DND-41 (cell line): Measurements from ENCODE around the gene OR1Q1.
"Not testable (repeated sequence)": the region's sequence is repeated elsewhere in the genome, so short reads cannot be mapped to it uniquely, and the experiment has no call there.

ENCODE experiments used
- ATAC-seq: fragments of 200-7000 bp; cut with Tn5 transposase; 3 replicates; pipeline ENCODE4 v1.9.1; 2021; ENCODE audit warnings: low read depth; ENCODE audit not compliant: insufficient read depth
- DNase-seq: peaks from one replicate; pipeline ENCODE4 v3.0.0-alpha.2; 2020
- H2AFZ ChIP-seq: 2 replicates; pipeline ENCODE4 v1.6.0; 2012; ENCODE audit warnings: low read depth, low read length
- H3K27ac ChIP-seq: 2 replicates; pipeline ENCODE4 v1.5.1; 2012; ENCODE audit warnings: low read length, inconsistent platforms
- H3K27me3 ChIP-seq: fragments of 200-600 bp; sonication (generic); 2 replicates; pipeline ENCODE4 v1.6.0; 2012; ENCODE audit warnings: low read length, mild to moderate bottlenecking, inconsistent platforms; ENCODE audit not compliant: insufficient read depth, poor library complexity
- H3K36me3 ChIP-seq: 2 replicates; pipeline ENCODE4 v1.5.1; 2012; ENCODE audit warnings: low read length, inconsistent platforms; ENCODE audit not compliant: insufficient read depth
- H3K4me1 ChIP-seq: 2 replicates; pipeline ENCODE4 v1.5.1; 2012; ENCODE audit warnings: mild to moderate bottlenecking, low read length; ENCODE audit not compliant: insufficient read depth
- H3K4me2 ChIP-seq: 2 replicates; pipeline ENCODE4 v1.6.0; 2012; ENCODE audit warnings: mild to moderate bottlenecking, moderate library complexity, low read length, inconsistent platforms; ENCODE audit not compliant: insufficient read depth
- H3K4me3 ChIP-seq, 2 experiments: fragments of 200-600 bp in 1 of 2; shearing (Covaris generic) in 1 of 2; 2 replicates each; pipeline ENCODE4 v1.5.1; 2012 to 2016; ENCODE audit warnings: inconsistent platforms in 2 of 2, low read length in 2 of 2, mild to moderate bottlenecking in 2 of 2, low read depth in 1 of 2, moderate library complexity in 1 of 2
- H3K79me2 ChIP-seq: 2 replicates; pipeline ENCODE4 v1.6.0; 2012; ENCODE audit warnings: low read length, inconsistent platforms; ENCODE audit not compliant: insufficient read depth
- H3K9ac ChIP-seq: 2 replicates; pipeline ENCODE4 v1.6.0; 2012; ENCODE audit warnings: low read depth, mild to moderate bottlenecking, inconsistent platforms, low read length, moderate library complexity
- H3K9me3 ChIP-seq: 2 replicates; pipeline ENCODE4 v1.5.1; 2012; ENCODE audit warnings: low read length, moderate library complexity, mild to moderate bottlenecking, inconsistent platforms; ENCODE audit not compliant: insufficient read depth, severe bottlenecking
- H4K20me1 ChIP-seq: 2 replicates; pipeline ENCODE4 v1.6.0; 2012; ENCODE audit warnings: low read length; ENCODE audit not compliant: insufficient read depth
- CTCF ChIP-seq: IDR thresholded peaks from 2 replicates; pipeline ENCODE4 v1.5.1; 2012; ENCODE audit warnings: borderline replicate concordance, low read length, moderate library complexity, mild to moderate bottlenecking; ENCODE audit not compliant: poor library complexity, severe bottlenecking; ENCODE audit errors: extremely low read depth
- EZH2 ChIP-seq: IDR thresholded peaks from 3 replicates; pipeline ENCODE4 v1.6.1; 2012; ENCODE audit warnings: borderline replicate concordance, low read depth, mild to moderate bottlenecking, moderate library complexity, low read length, inconsistent platforms; ENCODE audit not compliant: severe bottlenecking

Gene OR1Q1

GRCh38 chr9:122580360-122580759 lies 34.2 kb upstream of the OR1Q1 start:
- ATAC-seq = no peak
- Histone ChIP-seq H3K9ac (no peak overlapping the region), H3K27ac (no peak overlapping the region), H3K4me3 (no peak overlapping the region), H3K4me2 (no peak overlapping the region), H3K79me2 (no peaks in the 10 kb centered on the region), H4K20me1 (no peaks in the 10 kb centered on the region), H3K4me1 (no peaks in the 10 kb centered on the region), H2AFZ (no peak overlapping the region), H3K9me3 (no peaks in the 10 kb centered on the region), H3K27me3 (no peaks in the 10 kb centered on the region), H3K36me3 (no peaks in the 10 kb centered on the region)
- DNase-seq = no peak
- TF ChIP-seq CTCF = no peak
- no peak for TF ChIP-seq EZH2

- not testable (repeated sequence) for ATAC-seq, H3K9ac ChIP-seq, H3K4me2 ChIP-seq, H2AFZ ChIP-seq, H3K36me3 ChIP-seq, H3K79me2 ChIP-seq, H3K27me3 ChIP-seq, H3K4me3 ChIP-seq, H3K4me1 ChIP-seq, H3K27ac ChIP-seq, DNase-seq, H4K20me1 ChIP-seq, H3K9me3 ChIP-seq
Measured at GRCh38 chr9:122583284-122583683, 31.3 kb upstream of the OR1Q1 start, which contains the start of gene OR1L8. Gene OR1L8, minus strand, starts transcription at chr9:122583384. Its CDS starts 14,907 bp downstream, at chr9:122568477.

GRCh38 chr9:122605691-122606090 lies 8.8 kb upstream of the OR1Q1 start:
- no peaks in the 10 kb centered on the region for H3K79me2 ChIP-seq
- H3K27ac ChIP-seq = no peak overlapping the region
- H2AFZ ChIP-seq = no peak overlapping the region
- no peak overlapping the region for H3K4me3 ChIP-seq
- H3K27me3 ChIP-seq = peaks cover 5% of the 10 kb centered on the region
- TF ChIP-seq EZH2 (no peak), CTCF (no peak)
- no peaks in the 10 kb centered on the region for H3K36me3 ChIP-seq
- DNase-seq (no peak), ATAC-seq (no peak)
- no peaks in the 10 kb centered on the region for H3K4me1 ChIP-seq
- H3K9me3 ChIP-seq = no peaks in the 10 kb centered on the region
- no peak overlapping the region for H3K4me2 ChIP-seq
- no peaks in the 10 kb centered on the region for H4K20me1 ChIP-seq
- no peak overlapping the region for H3K9ac ChIP-seq

GRCh38 chr9:122606587-122606986 lies 8.0 kb upstream of the OR1Q1 start:
- H3K27ac ChIP-seq = no peak overlapping the region
- no peak for TF ChIP-seq CTCF
- no peak for TF ChIP-seq EZH2

More at GRCh38 chr9:122606587-122606986, 8.0 kb upstream of the OR1Q1 start:
- Histone ChIP-seq H2AFZ (no peak overlapping the region), H3K27me3 (peaks cover 5% of the 10 kb centered on the region), H3K4me1 (no peaks in the 10 kb centered on the region), H3K79me2 (no peaks in the 10 kb centered on the region), H3K36me3 (no peaks in the 10 kb centered on the region), H3K4me3 (no peak overlapping the region), H4K20me1 (no peaks in the 10 kb centered on the region), H3K4me2 (no peak overlapping the region), H3K9me3 (no peaks in the 10 kb centered on the region), H3K9ac (no peak overlapping the region)
- DNase-seq (no peak), ATAC-seq (no peak)
